Colonic mucosa (tissue), 4 donors: Measurements from ENCODE around the gene ZNF276. TPM values are rescaled to one million over a fixed set of nuclear protein-coding genes. Genes with fewer than 3 reads are reported as not detected.

ENCODE experiments used
- DNase-seq: peaks from one replicate; pipeline ENCODE4 v3.0.0-alpha.2; 2020
- H3K27ac ChIP-seq: fragments of 200-600 bp; one replicate; pipeline ENCODE4 v1.8.0; 2021
- H3K27me3 ChIP-seq: fragments of 200-600 bp; one replicate; pipeline ENCODE4 v1.8.0; 2021
- H3K36me3 ChIP-seq: fragments of 200-600 bp; one replicate; pipeline ENCODE4 v1.8.0; 2021
- H3K4me1 ChIP-seq: fragments of 200-600 bp; one replicate; pipeline ENCODE4 v1.8.0; 2021; ENCODE audit warnings: mild to moderate bottlenecking
- H3K4me3 ChIP-seq: fragments of 200-600 bp; one replicate; pipeline ENCODE4 v1.8.0; 2021
- H3K9ac ChIP-seq, 2 donors: one replicate each; pipeline ENCODE4 v1.7.0; 2013; ENCODE audit warnings: control low read depth in 2 of 2, low read depth in 2 of 2, low read length in 2 of 2
- H3K9me3 ChIP-seq: fragments of 200-600 bp; one replicate; pipeline ENCODE4 v1.8.0; 2021
- intact Hi-C: fragments of 100-400 bp; cut with DNase I; formaldehyde crosslinking; loops from one replicate; pipeline ENCODE4 v1.14.1; 2022
- total RNA-seq, 2 donors: library from RNA; stranded (reverse); fragmentation: NEBNext Ultra II Directional in 1 of 2; extraction: Animal tissue kit (Norgen Biotek cat#: 25700) in 1 of 2; gene quantifications; one replicate each; pipeline ENCODE4 v1.2.1, GENCODE V29; 2021
- TF ChIP-seq, protein P1 (sequence below): fragments of 200-600 bp; IDR thresholded peaks from one replicate; pipeline ENCODE4 v1.8.0; 2022; ENCODE audit warnings: antibody characterized with exemption, mild to moderate bottlenecking
- donor health status: healthy.
- donor health status: DM: no; HTN: no; CAD: no.
- donor health status: DM: no; HTN: no; CAD: no.

ZNF276 gene
- total RNA-seq, 2 donors from 2014 or later = 19.2 to 30.6 TPM

DNA sequence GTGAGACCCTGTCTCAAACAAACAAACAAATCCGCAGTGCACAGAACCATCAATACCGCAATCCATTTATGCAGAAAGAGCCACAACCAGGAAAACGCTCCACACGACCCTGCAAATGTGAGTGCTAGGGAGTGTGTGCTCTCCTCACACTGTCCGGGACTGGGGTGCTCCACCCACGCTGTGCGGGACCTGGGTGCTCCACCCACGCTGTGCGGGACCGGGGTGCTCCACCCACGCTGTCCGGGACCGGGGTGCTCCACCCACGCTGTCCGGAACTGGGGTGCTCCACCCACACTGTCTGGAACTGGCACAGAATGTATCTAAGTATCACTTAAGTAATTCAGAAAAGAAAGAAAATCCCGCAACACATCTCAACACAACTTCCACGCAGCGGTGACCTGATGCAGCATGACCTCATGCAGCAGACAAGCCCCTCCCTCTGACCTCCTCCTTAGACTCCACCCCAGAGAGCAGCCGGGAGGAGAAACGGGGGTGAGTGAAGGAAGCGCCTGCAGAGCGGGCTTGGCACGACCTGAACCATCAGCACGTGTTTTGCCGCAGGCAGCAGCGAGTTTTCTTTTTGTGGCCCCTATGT, 38.5 kb downstream of the ZNF276 start:
- DNase-seq = no peak
- Histone ChIP-seq H3K27ac (no peak overlapping the region), H3K9ac (no peak overlapping the region), H3K27me3 (no peaks in the 10 kb centered on the region), H3K36me3 (no peaks in the 10 kb centered on the region), H3K9me3 (no peaks in the 10 kb centered on the region), H3K4me1 (no peaks in the 10 kb centered on the region), H3K4me3 (no peak overlapping the region)
- intact Hi-C loops = no loop called here
- TF ChIP-seq, protein P1, sequence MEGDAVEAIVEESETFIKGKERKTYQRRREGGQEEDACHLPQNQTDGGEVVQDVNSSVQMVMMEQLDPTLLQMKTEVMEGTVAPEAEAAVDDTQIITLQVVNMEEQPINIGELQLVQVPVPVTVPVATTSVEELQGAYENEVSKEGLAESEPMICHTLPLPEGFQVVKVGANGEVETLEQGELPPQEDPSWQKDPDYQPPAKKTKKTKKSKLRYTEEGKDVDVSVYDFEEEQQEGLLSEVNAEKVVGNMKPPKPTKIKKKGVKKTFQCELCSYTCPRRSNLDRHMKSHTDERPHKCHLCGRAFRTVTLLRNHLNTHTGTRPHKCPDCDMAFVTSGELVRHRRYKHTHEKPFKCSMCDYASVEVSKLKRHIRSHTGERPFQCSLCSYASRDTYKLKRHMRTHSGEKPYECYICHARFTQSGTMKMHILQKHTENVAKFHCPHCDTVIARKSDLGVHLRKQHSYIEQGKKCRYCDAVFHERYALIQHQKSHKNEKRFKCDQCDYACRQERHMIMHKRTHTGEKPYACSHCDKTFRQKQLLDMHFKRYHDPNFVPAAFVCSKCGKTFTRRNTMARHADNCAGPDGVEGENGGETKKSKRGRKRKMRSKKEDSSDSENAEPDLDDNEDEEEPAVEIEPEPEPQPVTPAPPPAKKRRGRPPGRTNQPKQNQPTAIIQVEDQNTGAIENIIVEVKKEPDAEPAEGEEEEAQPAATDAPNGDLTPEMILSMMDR = no peak

DNA sequence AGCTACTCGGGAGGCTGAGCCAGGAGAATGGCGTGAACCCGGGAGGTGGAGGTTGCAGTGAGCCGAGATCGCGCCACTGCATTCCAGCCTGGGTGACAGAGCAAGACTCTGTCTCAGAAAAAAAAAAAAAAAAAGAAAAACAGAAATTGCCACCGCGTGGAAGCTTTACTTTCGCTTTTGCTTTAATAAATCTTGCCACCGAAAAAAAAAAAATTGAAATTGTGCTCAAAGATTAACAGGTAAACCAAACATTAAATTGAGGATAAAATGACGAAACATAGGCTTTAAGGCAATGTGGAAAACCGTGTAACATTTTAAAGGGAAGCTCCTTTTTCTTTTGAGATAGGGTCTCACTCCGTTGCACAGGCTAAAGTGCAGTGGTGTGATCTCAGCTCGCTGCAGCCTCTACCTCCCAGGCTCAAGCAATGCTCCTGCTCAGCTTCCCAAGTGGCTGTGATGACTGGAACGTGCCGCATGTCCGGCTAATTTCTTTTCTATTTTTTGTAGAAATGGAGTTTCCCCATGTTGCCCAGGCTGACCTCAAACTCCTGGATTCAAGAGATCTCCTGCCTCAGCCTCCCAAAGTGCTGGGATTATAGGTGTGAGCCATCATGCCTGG, 40.1 kb downstream of the ZNF276 start:
- H3K4me3 ChIP-seq = no peak overlapping the region
- H3K27ac ChIP-seq = no peak overlapping the region
- no peaks in the 10 kb centered on the region for H3K27me3 ChIP-seq
- no peaks in the 10 kb centered on the region for H3K9me3 ChIP-seq
- DNase-seq = no peak
- H3K36me3 ChIP-seq = no peaks in the 10 kb centered on the region
- intact Hi-C loops = no loop called here
- peaks cover 3% of the 10 kb centered on the region for H3K4me1 ChIP-seq
- TF ChIP-seq, protein P1 = no peak
- no peak overlapping the region for H3K9ac ChIP-seq

DNA sequence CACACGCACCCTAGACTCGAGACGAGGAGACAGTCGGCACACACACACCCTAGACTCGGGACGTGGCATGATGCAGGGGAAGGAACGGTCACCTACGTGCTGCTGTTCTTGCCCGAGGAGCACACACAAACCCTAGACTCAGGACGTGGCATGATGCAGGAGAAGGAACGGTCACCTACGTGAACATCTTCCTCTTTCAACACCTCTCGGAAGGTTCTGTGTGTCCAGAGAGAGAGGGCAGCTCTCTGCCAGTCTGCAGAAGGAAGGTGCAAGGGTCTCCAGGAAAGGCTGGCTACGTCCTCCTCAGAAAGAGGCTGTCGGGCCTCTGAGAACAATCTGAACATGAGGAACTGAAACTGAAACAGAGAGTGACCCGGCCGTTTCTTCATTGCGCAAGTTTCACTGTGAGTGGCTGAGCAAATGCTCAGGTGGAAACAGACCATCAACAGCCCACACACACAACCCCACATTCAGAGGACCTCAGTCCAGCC, 43.4 kb downstream of the ZNF276 start:
- TF ChIP-seq, protein P1 = no peak
- Histone ChIP-seq H3K27ac (peak overlapping the region; percentile 94), H3K9me3 (no peaks in the 10 kb centered on the region), H3K36me3 (no peaks in the 10 kb centered on the region), H3K9ac (peak overlapping the region; percentile 13 to 84), H3K4me3 (peak overlapping the region; percentile 36), H3K4me1 (peaks cover 3% of the 10 kb centered on the region), H3K27me3 (no peaks in the 10 kb centered on the region)
- DNase-seq = peak; percentile 75
- intact Hi-C loops = no loop called here

DNA sequence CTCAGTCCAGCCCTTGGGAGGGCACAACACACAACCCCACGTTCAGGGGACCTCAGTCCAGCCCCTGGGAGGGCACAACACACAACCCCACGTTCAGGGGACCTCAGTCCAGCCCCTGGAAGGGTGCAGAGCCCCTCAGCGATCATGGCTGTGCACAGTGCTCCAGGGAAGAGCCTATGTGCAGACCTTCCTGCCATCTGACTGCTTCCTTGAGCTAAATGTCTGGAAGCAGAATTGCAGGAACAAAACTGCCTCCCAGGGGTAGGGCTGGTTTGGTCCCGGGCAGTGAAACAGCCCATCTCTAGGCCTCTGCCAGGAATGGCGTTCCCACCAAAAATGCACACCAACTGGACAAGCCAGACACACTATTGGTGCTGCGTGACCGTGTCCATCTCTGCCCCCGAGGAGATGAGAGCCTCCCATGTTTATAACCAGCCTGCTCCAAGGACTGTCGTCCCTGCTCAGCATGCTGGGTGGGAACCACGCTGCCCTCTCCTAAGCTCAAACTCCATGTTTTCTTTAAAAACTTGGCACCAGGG, 44.0 kb downstream of the ZNF276 start:
- TF ChIP-seq, protein P1 = no peak
- intact Hi-C loops = no loop called here
- Histone ChIP-seq H3K27me3 (no peaks in the 10 kb centered on the region), H3K4me1 (peaks cover 3% of the 10 kb centered on the region), H3K36me3 (no peaks in the 10 kb centered on the region), H3K9me3 (no peaks in the 10 kb centered on the region), H3K4me3 (peak overlapping the region; percentile 36), H3K27ac (peak overlapping the region; percentile 94), H3K9ac (peak overlapping the region in 1 of 2 donors; percentile 84)
- DNase-seq = no peak

DNA sequence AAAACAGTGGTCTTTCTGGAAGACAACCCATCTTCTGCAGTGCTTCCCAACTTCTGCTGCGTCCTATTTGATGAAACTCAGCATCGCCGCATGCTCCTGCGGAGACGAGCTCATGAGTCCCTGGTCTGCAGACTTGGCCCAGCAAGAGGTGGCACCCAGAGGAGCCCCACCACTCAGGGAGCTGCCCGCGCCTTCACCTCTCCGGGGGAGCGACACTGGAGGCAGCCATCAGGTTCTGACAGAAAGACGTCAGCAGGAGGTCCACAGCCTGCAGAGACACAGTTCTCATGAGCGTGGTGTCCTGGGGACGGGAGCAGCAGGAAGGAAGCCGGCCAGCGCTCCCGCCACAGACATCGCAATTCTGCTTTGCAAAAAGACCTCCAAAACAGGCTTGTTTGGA, 49.0 kb downstream of the ZNF276 start:
- Histone ChIP-seq H3K4me3 (no peak overlapping the region), H3K27ac (no peak overlapping the region), H3K4me1 (peaks cover under 1% of the 10 kb centered on the region), H3K27me3 (no peaks in the 10 kb centered on the region), H3K9me3 (no peaks in the 10 kb centered on the region), H3K36me3 (no peaks in the 10 kb centered on the region), H3K9ac (no peak overlapping the region)
- TF ChIP-seq, protein P1 = no peak
- intact Hi-C loops = no loop called here
- no peak for DNase-seq
